Fibroblast of mammary gland (primary cell): ENCODE data around the gene PTER.
A peak's percentile ranks its signal among the peaks of the same experiment; 100 is the strongest.

Experiments
- DNase-seq: peaks from one replicate; pipeline ENCODE4 v3.0.0-alpha.2; 2010; ENCODE audit warnings: low read depth
- H3K4me3 ChIP-seq: 2 replicates; pipeline ENCODE4 v1.5.1; 2011; ENCODE audit warnings: low read depth, mild to moderate bottlenecking, low read length, moderate library complexity; ENCODE audit not compliant: control insufficient read depth
- TF ChIP-seq, protein P1 (sequence below): conservative IDR thresholded peaks from 2 replicates; pipeline ENCODE4 v1.5.1; 2011; ENCODE audit warnings: low read depth, low read length, inconsistent platforms; ENCODE audit not compliant: control insufficient read depth, insufficient read depth

Gene PTER, protein sequence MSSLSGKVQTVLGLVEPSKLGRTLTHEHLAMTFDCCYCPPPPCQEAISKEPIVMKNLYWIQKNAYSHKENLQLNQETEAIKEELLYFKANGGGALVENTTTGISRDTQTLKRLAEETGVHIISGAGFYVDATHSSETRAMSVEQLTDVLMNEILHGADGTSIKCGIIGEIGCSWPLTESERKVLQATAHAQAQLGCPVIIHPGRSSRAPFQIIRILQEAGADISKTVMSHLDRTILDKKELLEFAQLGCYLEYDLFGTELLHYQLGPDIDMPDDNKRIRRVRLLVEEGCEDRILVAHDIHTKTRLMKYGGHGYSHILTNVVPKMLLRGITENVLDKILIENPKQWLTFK

DNA sequence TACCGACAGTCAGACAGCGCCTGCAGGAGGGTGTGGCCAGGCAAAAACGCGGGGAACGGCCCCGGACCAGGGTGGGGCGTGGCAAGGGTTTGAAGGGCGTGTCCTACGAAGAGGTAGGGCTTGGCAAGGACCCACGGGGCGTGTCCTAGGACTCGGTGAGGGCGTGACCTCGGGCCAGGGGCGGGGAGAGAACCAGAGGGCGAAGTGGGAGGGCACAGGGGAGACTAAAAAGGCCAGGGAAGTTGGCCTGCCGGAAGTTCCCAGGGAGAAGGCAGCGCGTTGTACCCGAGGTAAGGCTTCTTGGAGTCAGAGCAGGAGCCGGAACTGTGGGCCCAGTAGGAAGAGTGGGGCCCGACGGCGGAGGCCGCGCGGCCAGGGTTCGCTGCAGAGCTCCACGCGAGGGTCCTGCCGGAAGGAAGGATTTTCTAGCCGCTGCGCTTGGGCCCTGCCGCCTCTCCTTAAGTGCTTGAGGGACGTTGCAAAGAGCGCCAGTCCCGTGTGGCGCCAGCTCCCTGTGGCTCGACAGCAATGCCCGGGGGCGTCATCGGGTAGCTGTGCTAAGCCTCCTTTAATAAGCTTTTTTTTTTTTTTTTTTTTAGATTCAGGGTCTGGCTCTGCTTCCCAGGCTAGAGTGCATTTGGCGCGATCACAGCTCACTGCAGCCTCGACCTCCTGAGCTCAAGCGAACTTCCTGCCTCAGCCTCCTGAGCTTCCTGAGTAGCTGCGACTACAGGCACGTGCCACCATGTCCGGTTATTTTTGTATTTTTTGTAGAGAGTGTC is at the start of gene PTER:
PTER (plus strand) TSS at position 253 of the 782 bp plus-strand sequence. CDS start 47,375 bp downstream, outside the sequence.
- DNase-seq: peak; percentile 94
- peak within 1 kb of the TSS; percentile 66 for H3K4me3 ChIP-seq
- TF ChIP-seq, protein P1, sequence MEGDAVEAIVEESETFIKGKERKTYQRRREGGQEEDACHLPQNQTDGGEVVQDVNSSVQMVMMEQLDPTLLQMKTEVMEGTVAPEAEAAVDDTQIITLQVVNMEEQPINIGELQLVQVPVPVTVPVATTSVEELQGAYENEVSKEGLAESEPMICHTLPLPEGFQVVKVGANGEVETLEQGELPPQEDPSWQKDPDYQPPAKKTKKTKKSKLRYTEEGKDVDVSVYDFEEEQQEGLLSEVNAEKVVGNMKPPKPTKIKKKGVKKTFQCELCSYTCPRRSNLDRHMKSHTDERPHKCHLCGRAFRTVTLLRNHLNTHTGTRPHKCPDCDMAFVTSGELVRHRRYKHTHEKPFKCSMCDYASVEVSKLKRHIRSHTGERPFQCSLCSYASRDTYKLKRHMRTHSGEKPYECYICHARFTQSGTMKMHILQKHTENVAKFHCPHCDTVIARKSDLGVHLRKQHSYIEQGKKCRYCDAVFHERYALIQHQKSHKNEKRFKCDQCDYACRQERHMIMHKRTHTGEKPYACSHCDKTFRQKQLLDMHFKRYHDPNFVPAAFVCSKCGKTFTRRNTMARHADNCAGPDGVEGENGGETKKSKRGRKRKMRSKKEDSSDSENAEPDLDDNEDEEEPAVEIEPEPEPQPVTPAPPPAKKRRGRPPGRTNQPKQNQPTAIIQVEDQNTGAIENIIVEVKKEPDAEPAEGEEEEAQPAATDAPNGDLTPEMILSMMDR: no peak

DNA sequence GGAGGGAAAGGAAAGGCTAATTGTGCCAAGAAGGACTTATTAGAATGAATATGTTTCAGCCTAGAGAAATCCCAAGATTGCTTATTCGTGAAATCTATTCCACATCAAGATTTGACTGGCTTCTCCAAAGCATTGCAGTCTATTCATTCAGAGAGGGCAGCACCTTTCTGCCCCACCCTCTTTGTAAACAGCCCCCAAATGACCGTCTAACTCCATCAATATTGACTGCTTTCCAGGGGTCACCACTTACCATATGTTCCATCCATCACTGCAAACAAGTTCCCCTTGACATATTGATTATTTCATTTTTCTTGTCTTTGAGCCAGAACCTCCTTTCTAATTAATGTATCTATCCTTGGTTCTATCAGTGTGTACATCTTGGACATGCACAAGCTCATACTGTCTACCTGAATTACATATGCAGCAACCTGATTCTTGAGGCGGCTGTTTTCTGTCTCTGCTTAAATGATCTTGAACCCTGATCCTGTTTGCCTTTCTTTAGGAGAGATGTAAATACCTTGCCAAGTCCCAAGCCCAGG is 44.2 kb upstream of the PTER start:
- H3K4me3 ChIP-seq: no peak overlapping the region
- DNase-seq: no peak
- TF ChIP-seq, protein P1: no peak

DNA sequence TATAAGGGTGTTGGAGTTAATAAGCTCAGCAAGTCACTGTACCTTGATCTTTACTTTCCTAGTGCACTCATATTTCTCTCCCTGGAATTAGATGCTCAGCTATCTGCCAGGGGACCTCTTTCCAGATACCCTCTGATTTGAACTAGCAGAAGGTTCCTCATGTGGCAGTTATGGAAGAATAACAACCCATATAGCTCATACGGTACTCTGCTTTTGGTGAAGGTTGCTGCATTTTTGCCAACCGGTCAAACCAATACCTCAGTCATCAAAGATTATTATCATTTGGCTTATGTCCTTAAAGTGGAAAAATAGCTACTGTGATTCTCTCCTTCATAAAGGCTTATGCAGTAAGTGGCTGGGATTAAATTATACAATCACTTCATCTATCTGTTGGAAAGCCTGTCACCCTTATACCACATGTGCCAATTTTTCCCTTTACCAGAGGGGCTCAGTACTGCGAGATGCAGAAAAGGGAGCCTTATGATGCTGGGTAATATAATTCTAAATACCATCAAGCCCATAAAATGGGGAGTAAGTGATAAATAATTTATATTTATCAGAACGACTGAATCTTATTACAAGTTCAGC is 43.4 kb upstream of the PTER start:
- TF ChIP-seq, protein P1: no peak
- H3K4me3 ChIP-seq: no peak overlapping the region
- DNase-seq: no peak

DNA sequence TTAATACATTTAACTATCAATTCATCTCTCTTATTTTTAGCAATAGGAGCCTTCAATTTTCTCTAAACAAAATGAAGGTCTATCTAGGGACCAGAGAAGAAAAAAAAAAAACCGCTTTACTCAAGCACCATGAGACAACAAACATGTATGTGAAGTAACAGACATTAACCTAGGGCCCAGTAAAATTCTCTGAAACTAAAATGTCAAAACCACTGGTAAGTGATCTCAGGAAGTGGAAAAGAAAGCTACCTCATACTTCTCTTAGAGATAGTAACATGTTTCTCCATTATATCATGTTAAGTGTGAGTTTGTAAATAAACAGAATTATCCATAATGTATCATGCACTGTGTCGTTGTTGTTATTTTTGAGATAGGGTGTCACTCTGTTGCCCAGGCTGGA is 35.4 kb upstream of the PTER start:
- H3K4me3 ChIP-seq: no peak overlapping the region
- TF ChIP-seq, protein P1: no peak
- no peak for DNase-seq

DNA sequence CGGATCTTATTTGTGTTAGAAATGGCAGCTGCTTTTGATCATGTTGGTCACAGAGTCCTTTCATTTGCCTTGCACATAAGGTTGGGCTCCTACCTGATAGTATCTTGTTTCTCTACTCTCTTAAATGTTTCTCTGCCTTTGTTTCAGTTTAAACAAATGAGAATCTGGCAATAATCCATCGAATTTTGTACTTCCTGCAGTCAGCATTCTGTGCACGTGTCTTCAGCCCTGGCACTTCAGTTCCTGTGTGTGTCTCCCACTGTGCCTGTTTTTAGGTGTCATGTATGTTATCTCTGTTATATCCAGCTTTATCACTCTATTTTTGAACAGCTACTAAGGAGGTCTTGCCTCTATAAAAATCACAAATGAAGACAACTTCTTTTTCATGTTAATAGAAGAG is 28.4 kb upstream of the PTER start:
- no peak overlapping the region for H3K4me3 ChIP-seq
- TF ChIP-seq, protein P1: no peak
- DNase-seq: no peak

DNA sequence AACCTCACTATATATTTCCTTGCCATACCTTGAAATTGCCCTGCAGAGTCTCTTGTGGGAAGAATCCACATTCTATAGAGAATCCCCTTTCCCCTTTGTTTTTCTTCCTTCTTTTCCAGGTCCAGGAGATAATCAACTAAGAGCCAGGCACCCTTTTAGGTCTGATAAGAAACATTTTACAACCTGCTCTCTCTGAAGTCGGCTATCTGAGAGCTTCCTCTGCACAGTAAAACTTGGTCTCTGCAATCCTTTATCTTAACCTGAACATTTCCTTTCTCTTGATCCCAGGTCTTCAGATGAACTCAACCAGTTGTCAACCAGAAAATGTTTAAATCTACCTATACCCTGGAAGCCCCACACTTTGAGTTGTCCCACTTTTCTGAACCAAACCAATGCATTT is 19.5 kb upstream of the PTER start:
- no peak overlapping the region for H3K4me3 ChIP-seq
- DNase-seq: no peak
- TF ChIP-seq, protein P1: no peak
